ENCODE measurements around the gene LRRC45. TPM values are rescaled to one million over a fixed set of nuclear protein-coding genes. Genes with fewer than 3 reads are reported as not detected.

Gene LRRC45
- total RNA-seq, 1 experiment from 2014 or later = 6.1 TPM

GRCh38 chr17:82080048-82080788 lies 57.1 kb downstream of the LRRC45 start:
- no peak for DNase-seq (ENCODE audit: extremely low read depth, low read depth)

Other genes starting within 250 kb of the LRRC45 start
- 0.40 and 0.58 TPM in 2 replicates for gene GCGR, start 219.2 kb upstream of the LRRC45 start, total RNA-seq (2014; rRNA removed; shearing (Covaris generic))
- 25.6 and 31.7 TPM in 2 replicates for gene MCRIP1, start 190.0 kb upstream of the LRRC45 start, total RNA-seq (2014; rRNA removed; shearing (Covaris generic))
- gene PPP1R27, start 188.3 kb upstream of the LRRC45 start, total RNA-seq (2014; rRNA removed; shearing (Covaris generic)) = not detected in 2 replicates
- 800 and 860 TPM in 2 replicates for gene P4HB, start 162.8 kb upstream of the LRRC45 start, total RNA-seq (2014; rRNA removed; shearing (Covaris generic))
- 175 and 178 TPM in 2 replicates for gene ARHGDIA, start 152.0 kb upstream of the LRRC45 start, total RNA-seq (2014; rRNA removed; shearing (Covaris generic))
- 130 and 142 TPM in 2 replicates for gene ALYREF, start 131.7 kb upstream of the LRRC45 start, total RNA-seq (2014; rRNA removed; shearing (Covaris generic))
- gene ANAPC11, start 131.6 kb upstream of the LRRC45 start, total RNA-seq (2014; rRNA removed; shearing (Covaris generic)) = 137 and 139 TPM in 2 replicates
- gene NPB, start 121.1 kb upstream of the LRRC45 start, total RNA-seq (2014; rRNA removed; shearing (Covaris generic)) = 0.05 TPM in 1 of 2 replicates, not detected in the other
- 2.7 and 3.4 TPM in 2 replicates for gene PCYT2, start 111.9 kb upstream of the LRRC45 start, total RNA-seq (2014; rRNA removed; shearing (Covaris generic))
- gene SIRT7, start 105.1 kb upstream of the LRRC45 start, total RNA-seq (2014; rRNA removed; shearing (Covaris generic)) = 18.1 and 19.7 TPM in 2 replicates
- gene MAFG, start 95.6 kb upstream of the LRRC45 start, total RNA-seq (2014; rRNA removed; shearing (Covaris generic)) = 62.5 and 64.3 TPM in 2 replicates
- gene PYCR1, start 86.0 kb upstream of the LRRC45 start, total RNA-seq (2014; rRNA removed; shearing (Covaris generic)) = 210 and 242 TPM in 2 replicates
- gene MYADML2, start 76.1 kb upstream of the LRRC45 start, total RNA-seq (2014; rRNA removed; shearing (Covaris generic)) = not detected in 2 replicates
- gene NOTUM, start 62.1 kb upstream of the LRRC45 start, total RNA-seq (2014; rRNA removed; shearing (Covaris generic)) = 0.15 TPM in 1 of 2 replicates, not detected in the other
- 20.5 and 21.1 TPM in 2 replicates for gene ASPSCR1, start 45.7 kb upstream of the LRRC45 start, total RNA-seq (2014; rRNA removed; shearing (Covaris generic))
- gene CENPX, start 427 bp upstream of the LRRC45 start, total RNA-seq (2014; rRNA removed; shearing (Covaris generic)) = 46.6 and 51.4 TPM in 2 replicates
- gene RAC3, start 8.4 kb downstream of the LRRC45 start, total RNA-seq (2014; rRNA removed; shearing (Covaris generic)) = 19.0 and 25.5 TPM in 2 replicates
- 42.6 and 44.3 TPM in 2 replicates for gene DCXR, start 14.4 kb downstream of the LRRC45 start, total RNA-seq (2014; rRNA removed; shearing (Covaris generic))
- gene RFNG, start 28.5 kb downstream of the LRRC45 start, total RNA-seq (2014; rRNA removed; shearing (Covaris generic)) = 25.5 and 26.5 TPM in 2 replicates
- 100 and 102 TPM in 2 replicates for gene GPS1, start 28.6 kb downstream of the LRRC45 start, total RNA-seq (2014; rRNA removed; shearing (Covaris generic))
- 123 and 176 TPM in 2 replicates for gene DUS1L, start 42.5 kb downstream of the LRRC45 start, total RNA-seq (2014; rRNA removed; shearing (Covaris generic))
- 53.8 and 54.7 TPM in 2 replicates for gene FASN, start 74.9 kb downstream of the LRRC45 start, total RNA-seq (2014; rRNA removed; shearing (Covaris generic))
- gene CCDC57, start 189.5 kb downstream of the LRRC45 start, total RNA-seq (2014; rRNA removed; shearing (Covaris generic)) = 21.2 and 21.3 TPM in 2 replicates
- 217 and 220 TPM in 2 replicates for gene SLC16A3, start 205.7 kb downstream of the LRRC45 start, total RNA-seq (2014; rRNA removed; shearing (Covaris generic))